GM21737 (cell line): ENCODE data around the gene MCTP1.
A peak's percentile ranks its signal among the peaks of the same experiment; 100 is the strongest.

Experiments
- ATAC-seq: cut with Tn5 transposase; IDR thresholded peaks from one replicate; pipeline ENCODE4 v1.9.1; 2021; ENCODE audit warnings: mild to moderate bottlenecking, moderate library complexity; ENCODE audit not compliant: unreplicated experiment

MCTP1 gene

GRCh38 chr5:95124731-95125130, 160.2 kb downstream of the MCTP1 start:
- ATAC-seq = no peak

- ATAC-seq = no peak
These were observed 160.8 kb downstream of the MCTP1 start for GRCh38 chr5:95124101-95124500.

- no peak for ATAC-seq
These were observed 170.0 kb downstream of the MCTP1 start for GRCh38 chr5:95114902-95115301.

- no peak for ATAC-seq
These were observed 170.6 kb downstream of the MCTP1 start for GRCh38 chr5:95114305-95114704.

GRCh38 chr5:95113489-95113888, 171.4 kb downstream of the MCTP1 start:
- ATAC-seq = no peak

- ATAC-seq = no peak
These were observed 173.8 kb downstream of the MCTP1 start for GRCh38 chr5:95111141-95111540.

GRCh38 chr5:95110118-95110517, 174.8 kb downstream of the MCTP1 start:
- no peak for ATAC-seq

GRCh38 chr5:95107138-95107537, 177.8 kb downstream of the MCTP1 start:
- ATAC-seq = no peak

GRCh38 chr5:95105638-95106037, 179.3 kb downstream of the MCTP1 start:
- no peak for ATAC-seq

- ATAC-seq = peak; percentile 98
These were observed 182.2 kb downstream of the MCTP1 start for GRCh38 chr5:95102687-95103086.

GRCh38 chr5:95102080-95102479, 182.8 kb downstream of the MCTP1 start:
- no peak for ATAC-seq

- no peak for ATAC-seq
These were observed 184.3 kb downstream of the MCTP1 start for GRCh38 chr5:95100551-95100950.

GRCh38 chr5:95098012-95098411, 186.9 kb downstream of the MCTP1 start:
- no peak for ATAC-seq

- no peak for ATAC-seq
These were observed 191.7 kb downstream of the MCTP1 start for GRCh38 chr5:95093211-95093610.

- ATAC-seq = no peak
These were observed 194.1 kb downstream of the MCTP1 start for GRCh38 chr5:95090774-95091173.

GRCh38 chr5:95087816-95088317, 197.0 kb downstream of the MCTP1 start:
- ATAC-seq = peak; percentile 76

GRCh38 chr5:95086927-95087815, 197.7 kb downstream of the MCTP1 start:
- peak; percentile 38 for ATAC-seq

GRCh38 chr5:95084757-95085156, 200.1 kb downstream of the MCTP1 start:
- no peak for ATAC-seq

- ATAC-seq = no peak
These were observed 201.3 kb downstream of the MCTP1 start for GRCh38 chr5:95083606-95084005.

- ATAC-seq = peak; percentile 6
These were observed 202.9 kb downstream of the MCTP1 start for GRCh38 chr5:95081982-95082381.

GRCh38 chr5:95081500-95081960, 203.4 kb downstream of the MCTP1 start:
- peak; percentile 92 for ATAC-seq

GRCh38 chr5:95080441-95080840, 204.5 kb downstream of the MCTP1 start:
- no peak for ATAC-seq
